GM12892 (cell line): ENCODE data around the gene SORBS1.
"Not testable (repeated sequence)": the region's sequence is repeated elsewhere in the genome, so short reads cannot be mapped to it uniquely, and the experiment has no call there.

Experiments
- DNase-seq: peaks from one replicate; pipeline ENCODE4 v3.0.0; 2011; ENCODE audit not compliant: insufficient read length
- FAIRE-seq: peaks from 2 replicates; lab custom pipeline; 2011; peaks lifted over from hg19 to GRCh38; lab: Jason Lieb, UNC
- POLR2A ChIP-seq: IDR thresholded peaks from 2 replicates; pipeline ENCODE4 v1.6.1; 2011; ENCODE audit warnings: low read depth, low read length, control low read depth
- POLR2AphosphoS5 ChIP-seq: IDR thresholded peaks from 2 replicates; pipeline ENCODE4 v1.6.1; 2011; ENCODE audit warnings: low read depth, low read length, control low read depth
- TAF1 ChIP-seq: IDR thresholded peaks from 2 replicates; pipeline ENCODE4 v1.6.1; 2011; ENCODE audit warnings: low read depth, mild to moderate bottlenecking, control low read depth, low read length, borderline replicate concordance

Gene SORBS1

GRCh38 chr10:95474228-95475002 lies 86.8 kb downstream of the SORBS1 start:
- DNase-seq (no peak), FAIRE-seq (no peak)
- TF ChIP-seq POLR2AphosphoS5: no peak
- TF ChIP-seq POLR2A: no peak
- TF ChIP-seq TAF1: no peak

- TF ChIP-seq TAF1 (no peak), POLR2A (no peak), POLR2AphosphoS5 (no peak)
Measured at GRCh38 chr10:95472304-95473088, 88.7 kb downstream of the SORBS1 start.

GRCh38 chr10:95469676-95470075 lies 91.5 kb downstream of the SORBS1 start:
- FAIRE-seq: no peak
- no peak for TF ChIP-seq POLR2AphosphoS5
- no peak for TF ChIP-seq TAF1
- no peak for TF ChIP-seq POLR2A
- no peak for DNase-seq

More at GRCh38 chr10:95472304-95473088, 88.7 kb downstream of the SORBS1 start:
- no peak for DNase-seq
- FAIRE-seq: no peak

DNA sequence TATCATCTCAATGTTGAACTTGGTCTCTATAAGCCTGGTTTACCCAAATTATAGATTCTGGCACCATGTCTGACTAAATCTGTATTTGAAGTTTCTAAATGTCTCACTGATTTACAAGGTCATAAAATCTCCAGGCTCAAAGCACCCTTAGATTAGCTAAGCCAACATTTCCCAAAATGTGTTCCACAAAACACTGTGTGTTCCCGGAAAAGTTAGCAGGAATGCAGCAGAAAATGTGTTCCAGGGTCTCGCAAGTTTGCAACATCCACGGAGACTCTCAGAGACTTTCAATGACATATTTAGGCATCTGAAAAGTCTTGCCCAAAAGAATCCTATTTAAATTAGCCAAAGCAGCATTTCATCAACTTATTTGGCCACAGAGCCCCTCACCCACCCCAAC lies 91.9 kb downstream of the SORBS1 start:
- FAIRE-seq (no peak), DNase-seq (no peak)
- TF ChIP-seq TAF1 (no peak), POLR2A (no peak), POLR2AphosphoS5 (no peak)

- FAIRE-seq, DNase-seq: not testable (repeated sequence)
Measured at GRCh38 chr10:95467642-95468041, 93.5 kb downstream of the SORBS1 start.

GRCh38 chr10:95467162-95467599 lies 94.0 kb downstream of the SORBS1 start:
- DNase-seq: no peak
- FAIRE-seq: no peak
- TF ChIP-seq POLR2AphosphoS5 (no peak), TAF1 (no peak), POLR2A (no peak)

- DNase-seq (no peak), FAIRE-seq (no peak)
- TF ChIP-seq POLR2AphosphoS5: no peak
- TF ChIP-seq TAF1: no peak
- no peak for TF ChIP-seq POLR2A
Measured at GRCh38 chr10:95466436-95466835, 94.7 kb downstream of the SORBS1 start.

DNA sequence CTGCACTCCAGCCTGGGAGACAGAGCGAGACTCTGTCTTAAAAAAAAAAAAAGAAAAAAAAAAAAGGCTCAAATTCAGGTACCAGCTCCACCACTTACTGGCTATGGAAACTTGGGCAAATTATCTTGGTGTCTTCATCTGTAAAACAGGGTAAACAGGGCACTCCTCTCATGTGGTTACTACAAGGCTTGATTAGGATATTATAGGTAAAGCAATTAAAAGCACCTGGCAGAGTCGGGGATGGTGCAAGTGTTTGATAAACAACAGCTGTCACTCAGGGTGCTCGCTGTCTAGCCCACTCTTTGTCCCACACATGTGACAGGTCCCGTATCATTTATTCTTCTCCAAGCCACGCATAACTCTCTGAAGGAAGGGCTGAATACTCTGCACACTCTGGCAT lies 96.9 kb downstream of the SORBS1 start:
- TF ChIP-seq POLR2AphosphoS5: no peak
- TF ChIP-seq TAF1: no peak
- TF ChIP-seq POLR2A: no peak
- no peak for FAIRE-seq
- DNase-seq: no peak

- FAIRE-seq: no peak
- no peak for TF ChIP-seq POLR2A
- no peak for DNase-seq
Measured at GRCh38 chr10:95462740-95463667, 98.2 kb downstream of the SORBS1 start.

DNA sequence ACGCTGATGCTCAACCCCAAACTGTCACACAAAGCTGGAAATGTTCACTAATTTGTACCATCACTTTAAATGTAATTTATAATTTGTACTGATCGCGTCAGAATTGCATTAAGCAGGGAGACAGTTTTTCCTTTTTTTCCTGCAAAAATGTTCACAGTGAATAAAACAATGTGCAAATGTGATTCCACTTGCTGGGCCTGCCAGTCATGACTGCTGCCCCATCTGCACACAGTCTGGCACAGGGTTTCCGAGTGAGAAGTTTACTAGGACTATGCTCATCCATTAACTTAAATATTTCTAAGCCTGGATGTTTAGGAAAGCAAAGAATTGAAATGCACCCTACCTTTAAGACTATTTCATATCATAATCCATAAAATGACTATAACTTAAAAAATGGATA lies 99.6 kb downstream of the SORBS1 start:
- no peak for TF ChIP-seq TAF1
- no peak for TF ChIP-seq POLR2AphosphoS5
- TF ChIP-seq POLR2A: no peak
- FAIRE-seq (no peak), DNase-seq (no peak)

DNA sequence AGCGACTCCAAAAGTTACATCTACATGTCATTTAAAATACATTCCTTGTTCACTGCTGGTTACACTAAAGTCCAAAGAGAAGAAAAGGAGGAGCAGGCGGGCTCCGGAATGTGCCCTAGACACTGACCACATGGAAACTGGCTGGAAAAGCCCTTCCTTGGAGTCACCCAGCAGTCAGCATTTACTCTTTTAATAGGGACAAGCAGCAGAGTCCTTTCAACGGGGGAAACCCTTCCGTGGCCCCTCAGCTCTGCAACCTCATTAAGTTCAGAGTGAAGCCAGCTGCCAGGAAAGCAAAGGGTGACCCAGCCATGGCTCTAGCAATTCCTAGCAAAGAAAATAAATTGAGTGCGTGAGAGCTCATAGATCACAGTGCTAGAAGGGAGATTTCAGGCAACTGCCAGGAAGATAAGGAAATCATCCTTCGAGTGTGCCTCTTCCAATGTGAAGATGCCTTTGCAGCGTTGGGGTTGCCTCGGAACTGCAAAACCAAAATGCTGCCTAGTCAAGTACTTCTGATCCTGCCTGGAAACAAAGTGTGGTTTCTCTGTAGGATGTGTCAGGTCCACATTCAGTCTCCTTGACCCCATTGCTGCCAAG lies 101.6 kb downstream of the SORBS1 start:
- no peak for DNase-seq
- FAIRE-seq: no peak
- TF ChIP-seq POLR2AphosphoS5: no peak
- TF ChIP-seq TAF1: no peak
